HepG2 (cell line): ENCODE measurements around the gene TRMT10C. TPM values are rescaled to one million over a fixed set of nuclear protein-coding genes. Genes with fewer than 3 reads are reported as not detected.

Experiments
- ERF ChIP-seq: IDR thresholded peaks from 2 replicates; pipeline ENCODE4 v1.6.1; 2018; ENCODE audit warnings: missing biosample characterization, missing genetic modification reagents
- ZNF331 ChIP-seq: sonication (generic); formaldehyde crosslinking; IDR thresholded peaks from 2 replicates; pipeline ENCODE4 v1.4.0; 2020; ENCODE audit warnings: missing genetic modification reagents
- polyA plus RNA-seq, 8 experiments: library from polyadenylated mRNA; depleted of rRNA in 3 of 8; stranded (reverse) in 7 of 8; unstranded in 1 of 8; fragments of >200 nt; fragmentation: Illumina TruSeq in 4 of 8; extraction: Trizol in 4 of 8; gene quantifications; 2 replicates each; pipeline versions ENCODE4 v1.2.1 to v1.2.3, GENCODE V29; 2011 to 2016; ENCODE audit warnings: low read depth in 4 of 8, missing spikeins in 1 of 8, mixed read lengths in 1 of 8; ENCODE audit not compliant: insufficient read depth in 1 of 8
- total RNA-seq, 5 experiments: library from RNA; depleted of rRNA; stranded (reverse); fragments of >200 nt; fragmentation: Illumina TruSeq; extraction: Trizol; gene quantifications; 2 replicates each; pipeline ENCODE4 v1.2.3, GENCODE V29; 2016; ENCODE audit warnings: low read depth in 1 of 5
- TF ChIP-seq, protein P1 (sequence below): IDR thresholded peaks from 2 replicates; pipeline ENCODE4 v1.6.1; 2016; ENCODE audit warnings: missing genetic modification reagents, missing compliant biosample characterization
- TF ChIP-seq, protein P2 (sequence below), 2 experiments: fragments of 450-650 bp in 1 of 2; sonication (generic) in 1 of 2; formaldehyde crosslinking in 1 of 2; IDR thresholded peaks; 2 replicates each; pipeline versions ENCODE4 v1.6.1 to v1.8.0; 2016 to 2022; ENCODE audit warnings: antibody characterized with exemption in 1 of 2, mild to moderate bottlenecking in 1 of 2, missing genetic modification reagents in 1 of 2
- TF ChIP-seq, protein P3 (sequence below): sonication (generic); formaldehyde crosslinking; IDR thresholded peaks from 2 replicates; pipeline ENCODE4 v1.5.0; 2020; ENCODE audit warnings: mild to moderate bottlenecking, missing genetic modification reagents, borderline replicate concordance
- TF ChIP-seq, protein P4 (sequence below): sonication (generic); formaldehyde crosslinking; IDR thresholded peaks from 2 replicates; pipeline ENCODE4 v1.9.0; 2021; ENCODE audit warnings: missing genetic modification reagents, borderline replicate concordance

TRMT10C gene
- total and polyA plus RNA-seq, 2 of the 13 experiments (the other 11 are each of a cell fraction or from before 2014, with no cell fraction given), result 10.8 to 39.2 TPM

DNA sequence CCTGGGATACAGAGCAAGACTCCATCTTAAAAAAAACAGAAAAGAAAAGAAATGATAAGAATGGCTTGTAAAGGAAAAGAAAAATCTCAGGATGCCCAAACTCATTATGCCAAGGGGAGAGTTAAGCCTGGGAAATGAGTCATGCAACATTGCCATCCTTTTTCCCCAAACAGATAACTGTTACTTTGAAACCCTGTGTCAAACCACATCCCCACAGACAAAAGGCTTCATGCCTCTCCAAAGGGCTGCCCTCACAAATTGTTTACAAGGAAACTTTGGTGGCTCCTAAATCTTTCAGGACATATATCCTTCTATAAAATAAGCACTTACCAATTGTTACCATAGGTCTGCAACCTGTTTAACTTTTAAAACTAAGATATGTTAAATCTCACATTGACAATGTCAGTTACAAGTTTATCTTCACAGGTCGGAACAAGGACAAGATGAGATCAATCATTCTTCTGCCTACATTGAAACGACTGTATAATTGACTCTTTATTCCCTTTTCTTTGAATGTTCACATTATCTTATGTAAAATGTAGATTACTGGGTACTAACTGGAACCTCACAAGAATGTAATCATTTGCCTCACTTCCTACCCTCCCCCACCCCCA is 30.1 kb upstream of the TRMT10C start (continued):
- TF ChIP-seq, protein P1, sequence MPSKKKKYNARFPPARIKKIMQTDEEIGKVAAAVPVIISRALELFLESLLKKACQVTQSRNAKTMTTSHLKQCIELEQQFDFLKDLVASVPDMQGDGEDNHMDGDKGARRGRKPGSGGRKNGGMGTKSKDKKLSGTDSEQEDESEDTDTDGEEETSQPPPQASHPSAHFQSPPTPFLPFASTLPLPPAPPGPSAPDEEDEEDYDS (CRISPR knock-in tag), result no peak
- no peak for TF ChIP-seq ZNF331
- TF ChIP-seq ERF (CRISPR knock-in tag), result no peak
- TF ChIP-seq, protein P2, sequence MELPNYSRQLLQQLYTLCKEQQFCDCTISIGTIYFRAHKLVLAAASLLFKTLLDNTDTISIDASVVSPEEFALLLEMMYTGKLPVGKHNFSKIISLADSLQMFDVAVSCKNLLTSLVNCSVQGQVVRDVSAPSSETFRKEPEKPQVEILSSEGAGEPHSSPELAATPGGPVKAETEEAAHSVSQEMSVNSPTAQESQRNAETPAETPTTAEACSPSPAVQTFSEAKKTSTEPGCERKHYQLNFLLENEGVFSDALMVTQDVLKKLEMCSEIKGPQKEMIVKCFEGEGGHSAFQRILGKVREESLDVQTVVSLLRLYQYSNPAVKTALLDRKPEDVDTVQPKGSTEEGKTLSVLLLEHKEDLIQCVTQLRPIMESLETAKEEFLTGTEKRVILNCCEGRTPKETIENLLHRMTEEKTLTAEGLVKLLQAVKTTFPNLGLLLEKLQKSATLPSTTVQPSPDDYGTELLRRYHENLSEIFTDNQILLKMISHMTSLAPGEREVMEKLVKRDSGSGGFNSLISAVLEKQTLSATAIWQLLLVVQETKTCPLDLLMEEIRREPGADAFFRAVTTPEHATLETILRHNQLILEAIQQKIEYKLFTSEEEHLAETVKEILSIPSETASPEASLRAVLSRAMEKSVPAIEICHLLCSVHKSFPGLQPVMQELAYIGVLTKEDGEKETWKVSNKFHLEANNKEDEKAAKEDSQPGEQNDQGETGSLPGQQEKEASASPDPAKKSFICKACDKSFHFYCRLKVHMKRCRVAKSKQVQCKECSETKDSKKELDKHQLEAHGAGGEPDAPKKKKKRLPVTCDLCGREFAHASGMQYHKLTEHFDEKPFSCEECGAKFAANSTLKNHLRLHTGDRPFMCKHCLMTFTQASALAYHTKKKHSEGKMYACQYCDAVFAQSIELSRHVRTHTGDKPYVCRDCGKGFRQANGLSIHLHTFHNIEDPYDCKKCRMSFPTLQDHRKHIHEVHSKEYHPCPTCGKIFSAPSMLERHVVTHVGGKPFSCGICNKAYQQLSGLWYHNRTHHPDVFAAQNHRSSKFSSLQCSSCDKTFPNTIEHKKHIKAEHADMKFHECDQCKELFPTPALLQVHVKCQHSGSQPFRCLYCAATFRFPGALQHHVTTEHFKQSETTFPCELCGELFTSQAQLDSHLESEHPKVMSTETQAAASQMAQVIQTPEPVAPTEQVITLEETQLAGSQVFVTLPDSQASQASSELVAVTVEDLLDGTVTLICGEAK (IDR thresholded peaks at IDR 0.05), result no peak
- TF ChIP-seq, protein P2 (CRISPR knock-in tag; IDR thresholded peaks at IDR 0.05), result no peak
- TF ChIP-seq, protein P3, sequence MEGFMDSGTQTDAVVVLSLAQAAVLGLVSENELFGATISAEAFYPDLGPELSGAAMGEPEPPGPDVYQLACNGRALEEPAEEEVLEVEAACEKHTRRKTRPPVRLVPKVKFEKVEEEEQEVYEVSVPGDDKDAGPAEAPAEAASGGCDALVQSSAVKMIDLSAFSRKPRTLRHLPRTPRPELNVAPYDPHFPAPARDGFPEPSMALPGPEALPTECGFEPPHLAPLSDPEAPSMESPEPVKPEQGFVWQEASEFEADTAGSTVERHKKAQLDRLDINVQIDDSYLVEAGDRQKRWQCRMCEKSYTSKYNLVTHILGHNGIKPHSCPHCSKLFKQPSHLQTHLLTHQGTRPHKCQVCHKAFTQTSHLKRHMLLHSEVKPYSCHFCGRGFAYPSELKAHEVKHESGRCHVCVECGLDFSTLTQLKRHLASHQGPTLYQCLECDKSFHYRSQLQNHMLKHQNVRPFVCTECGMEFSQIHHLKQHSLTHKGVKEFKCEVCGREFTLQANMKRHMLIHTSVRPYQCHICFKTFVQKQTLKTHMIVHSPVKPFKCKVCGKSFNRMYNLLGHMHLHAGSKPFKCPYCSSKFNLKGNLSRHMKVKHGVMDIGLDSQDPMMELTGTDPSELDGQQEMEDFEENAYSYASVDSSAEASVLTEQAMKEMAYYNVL, result no peak
- TF ChIP-seq, protein P4, sequence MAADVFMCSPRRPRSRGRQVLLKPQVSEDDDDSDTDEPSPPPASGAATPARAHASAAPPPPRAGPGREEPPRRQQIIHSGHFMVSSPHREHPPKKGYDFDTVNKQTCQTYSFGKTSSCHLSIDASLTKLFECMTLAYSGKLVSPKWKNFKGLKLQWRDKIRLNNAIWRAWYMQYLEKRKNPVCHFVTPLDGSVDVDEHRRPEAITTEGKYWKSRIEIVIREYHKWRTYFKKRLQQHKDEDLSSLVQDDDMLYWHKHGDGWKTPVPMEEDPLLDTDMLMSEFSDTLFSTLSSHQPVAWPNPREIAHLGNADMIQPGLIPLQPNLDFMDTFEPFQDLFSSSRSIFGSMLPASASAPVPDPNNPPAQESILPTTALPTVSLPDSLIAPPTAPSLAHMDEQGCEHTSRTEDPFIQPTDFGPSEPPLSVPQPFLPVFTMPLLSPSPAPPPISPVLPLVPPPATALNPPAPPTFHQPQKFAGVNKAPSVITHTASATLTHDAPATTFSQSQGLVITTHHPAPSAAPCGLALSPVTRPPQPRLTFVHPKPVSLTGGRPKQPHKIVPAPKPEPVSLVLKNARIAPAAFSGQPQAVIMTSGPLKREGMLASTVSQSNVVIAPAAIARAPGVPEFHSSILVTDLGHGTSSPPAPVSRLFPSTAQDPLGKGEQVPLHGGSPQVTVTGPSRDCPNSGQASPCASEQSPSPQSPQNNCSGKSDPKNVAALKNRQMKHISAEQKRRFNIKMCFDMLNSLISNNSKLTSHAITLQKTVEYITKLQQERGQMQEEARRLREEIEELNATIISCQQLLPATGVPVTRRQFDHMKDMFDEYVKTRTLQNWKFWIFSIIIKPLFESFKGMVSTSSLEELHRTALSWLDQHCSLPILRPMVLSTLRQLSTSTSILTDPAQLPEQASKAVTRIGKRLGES (CRISPR knock-in tag), result no peak
